GM21786 (cell line): ENCODE data around the gene SLCO2A1.

ENCODE experiments used
- ATAC-seq: cut with Tn5 transposase; IDR thresholded peaks from one replicate; pipeline ENCODE4 v1.9.1; 2021; ENCODE audit not compliant: unreplicated experiment

The SLCO2A1 gene

DNA sequence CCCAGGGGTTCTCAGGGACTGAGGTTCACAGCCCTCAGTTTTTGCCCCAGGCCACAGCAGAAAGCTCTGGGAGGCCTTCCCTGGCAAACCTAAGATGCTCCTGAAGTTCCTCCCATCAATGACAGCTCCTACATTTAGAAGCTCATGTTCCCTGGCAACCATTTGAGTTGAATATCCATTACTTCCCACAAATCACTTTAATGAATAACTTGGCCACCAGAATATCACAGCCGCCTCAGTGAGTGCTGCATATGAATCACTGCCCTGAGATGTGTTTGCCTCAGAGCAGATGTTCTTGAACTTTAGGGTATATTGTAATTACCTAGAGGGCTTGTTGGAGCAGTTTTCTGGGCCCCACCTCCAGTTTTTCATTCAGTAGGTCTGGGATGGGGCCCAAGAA is 27.4 kb downstream of the SLCO2A1 start:
- ATAC-seq = no peak

DNA sequence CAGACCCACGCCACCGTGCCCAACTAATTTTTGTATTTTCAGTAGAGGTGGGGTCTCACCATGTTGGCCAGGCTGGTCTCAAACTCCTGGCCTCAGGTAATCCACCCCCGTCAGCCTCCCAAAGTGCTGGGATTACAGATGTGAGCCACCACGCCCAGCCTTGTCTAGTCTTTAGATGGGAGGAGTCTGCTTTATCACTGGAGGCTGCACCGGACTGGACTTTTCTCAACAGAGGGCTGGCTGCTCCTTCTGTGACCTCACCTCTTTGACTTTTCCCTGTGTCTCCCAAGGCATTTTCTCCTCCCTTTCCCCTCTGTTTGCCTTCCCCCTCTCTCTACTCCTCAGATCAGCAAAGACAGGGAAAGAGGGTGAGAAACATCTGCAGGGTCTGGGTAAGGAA is 28.5 kb downstream of the SLCO2A1 start:
- no peak for ATAC-seq

DNA sequence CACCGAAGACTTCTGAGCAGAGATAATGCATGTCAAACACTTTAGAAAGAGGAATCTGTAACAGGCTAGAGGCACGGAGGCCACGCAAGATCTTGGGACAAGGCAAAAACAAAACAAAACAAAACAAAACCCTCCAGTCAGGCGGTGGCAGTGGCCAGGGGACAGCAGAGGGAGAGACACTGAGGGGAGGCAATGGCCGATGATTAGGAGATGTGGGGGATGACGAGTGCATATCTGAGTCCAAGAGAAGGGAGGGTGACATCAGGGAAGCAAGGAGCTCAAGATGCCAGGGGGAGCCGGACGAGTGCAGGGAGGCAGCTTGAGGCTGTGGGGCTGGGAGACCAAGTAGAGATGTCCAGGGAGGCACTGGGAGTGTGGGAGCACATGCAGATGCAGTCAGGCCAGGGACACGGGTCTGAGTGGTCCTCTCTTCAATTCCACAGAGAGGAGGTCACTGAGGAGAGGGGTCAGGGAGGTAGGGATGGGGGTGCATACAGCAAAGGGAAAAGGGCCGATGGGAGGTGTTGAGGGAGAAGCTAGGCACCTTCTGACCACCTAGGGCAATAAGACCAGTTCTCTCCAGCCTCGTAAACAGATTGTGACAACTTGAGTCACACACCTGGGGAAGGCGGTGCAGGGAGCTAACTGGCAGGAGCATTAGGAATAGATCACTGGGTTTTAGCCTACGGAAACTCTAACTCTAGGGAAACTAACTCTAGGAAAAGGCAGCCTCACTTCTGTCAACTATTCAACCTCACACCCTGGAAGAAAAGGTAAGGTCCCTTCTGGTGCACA is 29.6 kb downstream of the SLCO2A1 start:
- ATAC-seq = no peak

DNA sequence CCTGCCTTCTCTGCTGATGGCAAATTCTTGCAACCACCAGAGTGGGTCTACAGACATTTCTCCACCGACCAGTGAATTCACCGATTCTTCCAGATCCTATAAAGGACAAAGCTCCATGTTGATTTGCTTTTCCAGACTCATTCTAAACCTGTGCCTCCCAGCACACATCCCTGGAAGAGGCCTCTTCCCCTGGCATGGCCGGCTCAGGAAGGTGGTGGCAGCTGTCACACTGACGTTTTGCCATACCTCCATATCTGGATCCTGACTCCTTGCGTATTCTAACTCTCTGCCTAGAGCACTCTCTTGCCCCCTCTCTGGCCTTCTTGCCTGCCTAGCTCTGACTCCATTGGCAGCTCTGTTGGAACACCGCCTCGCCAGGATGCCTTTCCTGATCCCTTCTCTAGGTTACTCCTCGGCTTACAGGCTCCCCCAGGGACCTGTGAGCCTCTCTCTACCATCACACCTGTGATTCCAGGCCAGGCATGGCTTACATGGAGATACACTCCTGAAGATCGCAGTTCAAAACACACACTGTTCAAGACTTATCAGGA is 31.0 kb downstream of the SLCO2A1 start:
- no peak for ATAC-seq

DNA sequence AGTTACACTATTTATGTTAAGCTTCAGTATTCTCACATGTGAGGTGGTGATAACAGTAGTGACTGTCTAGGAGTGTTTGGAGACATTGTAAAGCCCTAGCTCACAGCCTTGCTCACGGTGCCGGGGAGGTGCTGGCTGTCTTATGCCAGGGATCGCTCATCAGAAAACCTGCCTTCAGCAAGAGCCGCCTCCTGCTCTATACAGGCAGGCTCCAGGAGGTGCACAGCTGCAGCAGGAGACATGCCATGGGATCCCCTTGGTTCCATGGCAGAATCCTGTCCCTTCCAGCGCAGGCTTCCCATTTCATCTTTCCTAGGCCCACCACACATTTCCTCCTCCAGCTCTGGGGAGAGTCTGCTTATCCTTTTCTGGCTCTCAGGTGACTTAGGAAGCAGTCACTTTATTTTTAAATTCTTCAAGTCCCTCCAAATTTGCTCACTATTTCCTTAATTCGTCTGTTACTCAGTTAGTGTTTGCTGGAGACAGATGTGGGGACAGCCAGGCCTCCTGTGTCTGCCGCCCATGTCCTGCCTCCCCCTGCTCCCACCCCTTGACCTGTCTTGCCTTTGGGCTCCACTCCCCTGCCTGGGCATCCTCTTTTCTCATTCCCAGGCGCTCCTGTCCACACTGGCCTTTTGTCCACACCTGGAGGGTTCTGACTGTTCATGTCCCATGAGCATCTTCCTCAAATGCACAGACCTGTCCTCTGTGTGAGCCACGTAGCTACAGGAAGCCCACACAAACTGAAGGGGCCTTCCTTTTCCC is 31.7 kb downstream of the SLCO2A1 start:
- no peak for ATAC-seq

DNA sequence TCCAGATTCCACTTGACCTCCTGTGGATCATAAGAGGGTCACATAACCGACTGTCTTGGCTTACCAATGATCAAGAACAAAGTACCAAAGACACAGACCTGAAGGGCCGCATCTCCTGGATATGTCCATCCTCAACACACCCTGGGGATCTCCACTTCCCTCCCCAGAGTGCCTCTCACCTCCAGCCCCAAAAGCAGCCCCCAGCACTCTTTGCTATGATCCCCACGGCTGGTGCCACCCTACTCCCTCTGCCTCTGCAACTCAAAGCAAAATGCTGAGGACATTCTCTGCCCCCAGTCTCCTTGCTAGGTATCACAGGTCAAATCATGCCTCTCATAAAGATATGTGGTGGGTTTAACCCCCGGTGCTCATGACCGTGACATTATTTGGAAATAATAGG is 32.7 kb downstream of the SLCO2A1 start:
- ATAC-seq = no peak

DNA sequence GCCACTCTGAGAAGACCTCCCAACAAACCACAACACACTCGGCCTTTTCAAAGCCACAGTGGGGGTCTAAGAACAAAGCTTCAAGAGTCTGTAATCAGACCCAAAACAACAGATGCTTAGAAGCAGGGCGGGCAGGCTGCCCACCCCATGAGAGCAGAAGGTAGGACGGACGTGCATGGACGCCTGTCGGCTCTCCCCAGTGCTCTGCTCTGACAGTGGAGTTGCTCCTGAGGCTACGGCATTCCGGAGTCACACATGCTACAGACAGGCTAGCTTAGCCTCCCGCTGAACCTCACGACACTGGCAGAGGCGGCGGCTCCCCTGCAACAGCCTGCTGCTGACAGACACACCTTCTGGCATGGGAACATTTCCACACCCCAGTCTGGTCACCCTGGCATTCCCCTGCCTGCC is 33.5 kb downstream of the SLCO2A1 start:
- no peak for ATAC-seq

DNA sequence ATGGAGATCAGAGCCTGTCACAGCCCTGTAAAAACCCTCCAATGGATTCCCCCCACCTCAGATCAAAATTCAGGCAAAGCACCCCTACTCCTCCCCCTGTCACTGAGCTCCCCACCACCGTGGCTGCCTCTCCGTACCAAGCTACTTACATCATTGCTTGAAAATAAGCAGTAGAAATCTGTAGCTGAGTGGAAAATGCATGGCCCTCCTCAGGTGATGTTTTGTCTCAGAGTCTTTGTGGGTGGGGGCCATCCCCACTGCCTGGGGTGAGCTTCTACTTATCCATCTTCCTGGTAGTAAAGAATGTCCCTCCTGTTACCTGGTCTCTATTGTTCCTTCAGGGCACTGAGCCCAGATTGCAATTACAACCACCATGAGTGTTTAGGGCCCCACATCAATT is 34.5 kb downstream of the SLCO2A1 start:
- ATAC-seq = no peak

DNA sequence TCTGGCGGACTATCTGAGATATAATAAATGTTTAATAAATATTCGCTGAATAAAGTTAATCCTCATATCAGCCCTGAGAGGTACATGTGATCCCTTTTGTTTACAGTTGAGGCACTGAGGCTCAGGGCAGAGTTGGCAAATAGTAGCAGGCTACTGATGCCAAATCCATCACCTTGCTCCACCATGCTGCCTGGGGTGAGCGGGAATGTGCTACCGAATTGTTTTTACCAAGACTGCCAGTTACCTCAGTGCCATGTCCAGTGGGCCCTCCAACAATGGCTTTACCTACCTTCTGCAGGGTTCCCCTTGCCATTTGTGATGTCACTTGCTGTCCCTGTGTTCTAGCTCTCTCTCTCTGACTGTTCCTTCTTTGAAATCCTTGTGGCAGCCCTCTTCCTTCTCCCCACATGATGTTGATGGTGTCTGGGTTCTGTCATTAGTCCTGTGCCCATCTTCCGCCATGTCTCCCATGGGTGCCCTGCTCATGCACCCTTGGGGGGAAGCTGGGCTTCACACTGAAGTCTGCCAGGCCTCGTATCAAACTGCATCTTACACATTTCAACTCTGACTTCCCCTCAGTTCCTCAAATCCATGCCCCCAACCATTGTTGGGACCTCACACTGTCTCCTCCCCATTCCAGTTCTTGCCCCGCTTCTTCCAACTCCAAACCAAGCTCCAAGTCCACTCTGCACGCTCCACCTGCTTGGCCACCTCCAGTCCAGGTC is 35.4 kb downstream of the SLCO2A1 start:
- no peak for ATAC-seq

DNA sequence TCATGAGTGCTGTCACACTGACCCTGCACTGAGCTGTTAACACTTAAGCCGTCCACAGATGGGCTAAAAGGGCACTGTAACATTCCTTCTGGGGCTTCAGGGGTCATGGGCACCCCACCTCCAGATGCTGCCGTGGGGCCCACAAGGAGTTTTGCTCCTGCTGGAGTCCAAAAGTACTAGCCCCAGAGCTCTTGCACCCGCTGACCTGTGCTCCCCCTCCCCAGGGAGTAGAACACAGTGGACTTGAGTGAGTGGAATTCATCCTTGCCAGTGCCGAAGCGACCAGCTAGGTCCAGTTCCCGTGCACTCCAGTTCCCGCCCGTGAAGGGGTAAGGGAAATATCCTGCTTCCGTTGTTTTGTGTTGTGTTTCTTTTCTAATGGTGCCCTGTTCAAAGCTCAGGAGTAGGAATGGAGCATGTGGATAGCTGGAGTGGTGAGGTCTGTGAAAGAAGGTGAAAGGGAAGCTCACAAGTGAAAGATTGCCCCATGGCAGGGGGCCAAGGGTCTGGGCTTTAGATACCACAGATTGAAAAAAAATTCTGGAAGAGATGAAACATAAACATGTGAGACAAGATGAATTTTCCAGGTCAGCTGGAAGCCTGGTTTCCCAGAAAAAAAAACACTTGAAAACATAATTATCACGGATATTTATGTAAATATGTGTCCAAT is 36.6 kb downstream of the SLCO2A1 start:
- no peak for ATAC-seq

DNA sequence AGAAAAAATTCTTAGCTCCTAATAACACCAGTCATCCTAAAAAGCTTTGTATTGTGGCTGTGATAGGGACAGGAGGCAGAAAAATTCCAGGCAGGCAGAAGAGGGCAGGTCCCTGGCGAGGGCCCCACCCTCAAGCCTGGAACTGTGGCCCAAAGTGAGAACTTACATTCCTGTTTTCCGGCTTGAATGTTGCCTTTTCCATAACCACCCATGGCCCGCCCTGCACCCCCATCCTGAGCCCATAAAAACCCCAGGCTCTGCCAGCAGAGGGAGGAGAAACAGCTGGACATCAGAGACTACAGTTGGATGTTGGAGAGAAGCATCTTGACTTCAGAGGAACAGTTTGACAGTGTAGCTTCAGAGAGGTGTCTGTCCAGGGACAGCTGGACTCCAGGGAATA is 37.3 kb downstream of the SLCO2A1 start:
- no peak for ATAC-seq

DNA sequence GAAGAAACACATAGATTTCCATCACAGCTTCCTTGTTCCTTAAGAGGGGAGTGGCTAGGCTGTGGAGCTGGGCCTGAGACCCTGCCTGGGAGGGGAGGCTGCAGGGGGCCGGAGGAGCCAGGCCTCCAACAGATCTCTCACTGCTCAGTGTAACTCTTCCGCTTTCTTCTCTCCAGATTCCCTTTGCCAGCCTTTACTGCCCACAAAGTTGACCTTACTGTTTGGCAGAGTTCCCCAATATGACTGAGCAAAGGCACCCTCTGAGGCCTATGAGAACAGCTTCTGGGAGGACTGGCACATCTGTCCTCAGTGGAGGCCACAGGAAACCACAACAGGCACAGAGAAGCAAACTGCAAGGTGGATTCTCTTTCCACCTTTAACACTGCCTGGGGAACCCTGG is 38.1 kb downstream of the SLCO2A1 start:
- no peak for ATAC-seq

DNA sequence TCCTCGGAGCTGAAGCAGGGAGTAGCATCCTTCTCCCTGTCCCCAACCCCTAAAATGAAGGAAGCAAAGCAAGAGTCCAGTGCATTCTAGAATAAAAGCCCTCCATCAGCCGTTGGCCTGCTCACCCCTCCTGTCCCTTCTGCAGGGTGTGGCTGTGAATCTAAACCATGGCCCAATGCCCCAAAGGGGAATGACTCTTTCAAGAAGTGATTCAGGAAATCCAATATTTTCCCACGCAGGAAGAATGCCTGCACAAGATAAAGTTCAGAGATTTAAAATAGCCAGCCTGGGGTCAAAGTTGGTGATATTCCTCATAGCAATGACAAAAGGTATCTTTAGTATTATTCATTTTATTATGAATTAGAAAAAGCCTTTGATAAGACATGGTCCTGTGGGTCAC is 38.5 kb downstream of the SLCO2A1 start:
- ATAC-seq = no peak

DNA sequence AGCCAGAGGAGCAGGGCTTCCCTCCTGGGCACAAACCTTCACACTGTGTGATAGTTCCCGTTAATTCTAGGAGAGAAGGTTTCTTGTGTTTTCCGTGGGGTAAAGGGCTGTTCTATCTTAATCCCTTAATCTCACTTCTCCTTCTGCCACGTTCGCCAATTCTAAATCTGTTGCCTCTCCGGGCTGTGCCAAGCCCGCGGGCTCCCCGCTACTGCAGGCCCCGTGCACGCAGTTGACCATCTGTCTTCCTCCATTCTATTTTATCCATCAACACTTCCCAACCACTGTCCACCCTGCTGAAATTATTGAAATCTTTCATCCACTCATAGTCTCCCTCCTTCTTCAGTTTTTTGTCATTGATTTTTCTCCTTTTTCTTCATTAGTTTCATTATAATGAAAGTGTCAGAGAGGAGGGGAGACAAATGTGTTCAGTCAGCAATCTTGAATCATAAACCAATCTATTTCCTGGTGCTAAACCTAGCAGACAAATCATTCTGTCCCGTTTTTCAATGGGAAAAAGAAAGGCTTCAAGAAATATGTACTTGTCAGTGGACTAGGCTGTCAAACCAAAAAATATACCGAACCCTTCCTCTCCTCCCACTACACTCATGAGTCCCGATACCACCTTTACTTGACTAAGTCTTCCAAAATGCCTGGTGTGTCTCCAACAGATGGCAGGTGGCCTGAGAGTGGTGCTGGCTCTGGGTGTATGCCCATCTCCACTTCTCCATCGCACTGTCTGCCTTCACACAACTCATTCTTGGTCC is 39.6 kb downstream of the SLCO2A1 start:
- no peak for ATAC-seq

DNA sequence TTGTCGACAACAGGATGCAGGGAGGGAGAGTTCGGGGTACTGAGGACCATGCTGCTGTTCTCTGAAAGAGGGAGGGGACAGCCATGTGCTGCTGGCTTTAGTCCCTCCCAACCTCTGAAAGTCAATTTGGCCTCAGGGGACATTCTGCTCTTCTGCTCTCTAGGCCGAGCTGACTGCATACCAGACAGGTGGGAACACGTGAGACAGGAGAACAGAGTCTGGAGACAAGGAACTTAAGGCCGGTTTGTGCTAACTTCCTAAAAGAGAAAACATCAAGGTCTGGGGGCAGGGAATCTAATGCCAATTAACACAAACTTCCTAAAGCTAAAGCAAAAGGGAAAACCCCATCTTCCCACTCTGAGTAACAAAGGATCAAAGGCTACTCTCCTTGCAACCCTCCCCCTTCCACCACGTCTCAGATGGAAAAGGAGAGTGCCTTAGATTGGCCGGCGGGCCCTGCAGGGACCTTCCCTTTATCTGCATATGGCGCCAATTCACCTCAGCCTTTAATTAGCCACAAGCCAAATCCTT is 41.0 kb downstream of the SLCO2A1 start:
- ATAC-seq = no peak

DNA sequence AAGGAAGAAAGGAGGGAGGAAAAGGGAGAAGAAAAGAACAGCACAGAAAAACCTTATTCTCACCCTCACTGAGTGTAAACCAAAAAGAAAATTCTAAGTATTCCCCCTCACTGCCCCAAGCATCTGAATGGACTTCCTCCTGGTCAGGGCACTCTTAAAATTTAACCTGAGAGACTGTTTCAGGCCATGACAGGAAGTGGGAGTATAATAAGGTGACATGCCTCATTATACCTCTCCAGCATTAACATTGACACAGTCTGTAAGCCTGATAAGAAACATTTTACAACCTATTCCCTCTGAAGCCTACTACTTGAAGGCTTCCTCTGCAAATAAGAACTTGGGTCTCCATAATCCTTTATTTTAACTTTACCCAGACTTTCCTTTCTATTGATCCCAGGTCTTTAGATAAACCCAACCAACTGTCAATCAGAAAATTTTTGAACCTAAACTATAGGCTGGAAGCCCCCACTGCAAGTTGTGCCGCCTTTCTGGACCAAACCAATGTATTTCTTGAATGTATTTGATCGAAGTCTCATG is 41.7 kb downstream of the SLCO2A1 start:
- no peak for ATAC-seq

DNA sequence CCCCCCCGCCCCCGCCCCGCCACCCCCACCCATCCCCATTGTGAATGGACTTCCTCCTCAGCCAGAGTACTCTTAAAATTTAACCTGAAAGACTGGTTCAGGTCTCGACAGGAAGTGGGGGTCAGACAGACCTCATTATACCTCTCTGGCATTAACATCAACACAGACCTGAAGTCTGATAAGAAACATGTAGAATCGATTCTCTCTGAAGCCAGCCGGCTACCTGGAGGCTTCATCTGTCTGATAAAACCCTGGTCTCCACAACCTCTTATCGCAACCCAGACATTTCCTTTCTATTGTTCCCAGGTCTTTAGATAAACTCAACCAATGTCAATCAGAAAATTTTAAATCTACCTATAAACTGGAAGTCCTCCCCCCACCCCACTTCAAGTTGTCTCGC is 42.6 kb downstream of the SLCO2A1 start:
- ATAC-seq = no peak

DNA sequence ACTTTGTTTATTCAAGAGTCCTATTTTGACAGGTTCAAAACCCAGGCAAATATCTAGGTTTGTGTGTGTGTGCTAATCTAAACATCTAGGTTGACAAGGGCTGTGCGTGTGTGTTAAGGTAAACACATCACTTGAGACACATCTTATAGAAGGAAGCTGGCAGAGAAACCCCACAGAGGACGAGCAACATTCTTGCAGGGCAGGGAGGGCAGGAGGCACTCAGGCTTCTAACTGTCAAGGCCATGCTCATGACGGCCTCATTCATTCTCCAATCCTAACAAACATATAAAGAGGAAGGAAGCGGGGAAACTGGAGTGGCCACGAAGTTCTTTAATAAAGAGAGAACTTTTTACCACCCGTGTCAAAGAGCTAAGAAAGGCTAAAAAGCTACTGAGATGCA is 43.4 kb downstream of the SLCO2A1 start:
- no peak for ATAC-seq

DNA sequence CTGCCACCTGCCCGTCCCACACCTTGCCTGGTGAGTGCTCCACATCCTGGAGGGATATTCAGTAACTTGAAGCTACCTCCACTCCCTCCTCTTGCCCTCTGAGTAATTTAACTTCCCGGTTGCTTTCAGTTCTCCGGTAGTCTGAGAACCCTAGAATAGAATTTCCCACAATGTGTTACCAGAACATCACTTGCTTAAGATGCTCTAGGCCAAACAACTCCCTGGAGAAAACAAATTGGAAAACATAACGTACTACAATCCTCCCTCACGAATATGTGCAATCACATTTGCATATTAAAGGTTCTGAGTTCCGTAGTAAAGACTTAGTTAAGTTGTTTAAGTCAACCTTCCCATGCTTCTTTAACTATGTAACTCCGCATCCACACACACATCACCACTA is 44.8 kb downstream of the SLCO2A1 start:
- no peak for ATAC-seq
